Measurements from ENCODE around the gene EIF4EBP2.

DNA sequence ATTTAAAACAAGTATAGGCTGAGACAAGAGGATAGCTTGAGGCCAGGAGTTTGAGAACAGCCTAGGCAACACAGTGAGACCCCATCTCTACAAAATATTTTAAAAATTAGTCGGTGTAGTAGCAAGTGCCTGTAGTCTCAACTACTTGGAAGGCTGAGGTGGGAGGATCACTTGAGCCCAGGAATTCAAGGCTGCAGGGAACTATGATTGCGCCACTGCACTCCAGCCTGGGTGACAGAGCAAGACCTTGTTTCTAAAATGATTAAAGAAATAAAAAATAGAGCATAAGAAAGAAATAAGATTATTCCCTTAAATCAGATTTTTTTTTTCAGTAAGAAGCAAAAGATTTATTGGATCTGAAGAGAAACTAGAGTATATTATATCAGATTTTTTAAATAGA, 33.2 kb upstream of the EIF4EBP2 start:
- TF ChIP-seq CTCF (conservative IDR thresholded peaks at IDR 0.05; ENCODE audit: low read depth in 2 of 2) = no peak
- no peak for TF ChIP-seq EZH2 (IDR thresholded peaks at IDR 0.05; ENCODE audit: low read depth, unreplicated experiment)
- TF ChIP-seq ETS1 (IDR thresholded peaks at IDR 0.05) = no peak
- TF ChIP-seq POLR2AphosphoS5 (IDR thresholded peaks at IDR 0.05; ENCODE audit: low read depth) = no peak
